ENCODE measurements around the gene NEGR1.

NEGR1 gene

GRCh38 chr1:72015006-72015405 lies 267.3 kb downstream of the NEGR1 start:
- no peak for DNase-seq

GRCh38 chr1:72013161-72013560 lies 269.2 kb downstream of the NEGR1 start:
- no peak for DNase-seq

GRCh38 chr1:72011721-72012120 lies 270.6 kb downstream of the NEGR1 start:
- no peak for DNase-seq

GRCh38 chr1:72010094-72010431 lies 272.3 kb downstream of the NEGR1 start:
- DNase-seq, result no peak

- no peak for DNase-seq
These were observed 272.9 kb downstream of the NEGR1 start for GRCh38 chr1:72009173-72010093.

GRCh38 chr1:72007312-72007711 lies 275.0 kb downstream of the NEGR1 start:
- no peak for DNase-seq

GRCh38 chr1:72006092-72006491 lies 276.2 kb downstream of the NEGR1 start:
- DNase-seq, result no peak

- no peak for DNase-seq
These were observed 279.2 kb downstream of the NEGR1 start for GRCh38 chr1:72003092-72003491.

GRCh38 chr1:72000809-72001208 lies 281.5 kb downstream of the NEGR1 start:
- DNase-seq, result no peak

GRCh38 chr1:71994646-71995045 lies 287.7 kb downstream of the NEGR1 start:
- no peak for DNase-seq

- no peak for DNase-seq
These were observed 295.2 kb downstream of the NEGR1 start for GRCh38 chr1:71987181-71987580.

- DNase-seq, result no peak
These were observed 296.2 kb downstream of the NEGR1 start for GRCh38 chr1:71986160-71986559.

GRCh38 chr1:71980556-71980955 lies 301.8 kb downstream of the NEGR1 start:
- no peak for DNase-seq

- DNase-seq, result no peak
These were observed 302.5 kb downstream of the NEGR1 start for GRCh38 chr1:71979882-71980281.

GRCh38 chr1:71967670-71968069 lies 314.7 kb downstream of the NEGR1 start:
- no peak for DNase-seq

GRCh38 chr1:71964188-71964587 lies 318.2 kb downstream of the NEGR1 start:
- no peak for DNase-seq

- DNase-seq, result no peak
These were observed 325.6 kb downstream of the NEGR1 start for GRCh38 chr1:71956613-71957285.

- DNase-seq, result no peak
These were observed 331.8 kb downstream of the NEGR1 start for GRCh38 chr1:71950579-71950978.

GRCh38 chr1:71949681-71950080 lies 332.7 kb downstream of the NEGR1 start:
- no peak for DNase-seq

- no peak for DNase-seq
These were observed 333.8 kb downstream of the NEGR1 start for GRCh38 chr1:71948561-71948960.

- no peak for DNase-seq
These were observed 338.3 kb downstream of the NEGR1 start for GRCh38 chr1:71944006-71944405.

GRCh38 chr1:71940261-71940660 lies 342.1 kb downstream of the NEGR1 start:
- no peak for DNase-seq

- DNase-seq, result no peak
These were observed 351.8 kb downstream of the NEGR1 start for GRCh38 chr1:71930511-71930910.

GRCh38 chr1:71921935-71922559 lies 360.3 kb downstream of the NEGR1 start:
- no peak for DNase-seq
